Keratinocyte (primary cell): ENCODE data around the gene TOMM5. TPM values are rescaled to one million over a fixed set of nuclear protein-coding genes. Genes with fewer than 3 reads are reported as not detected.

Source experiments
- DNase-seq: peaks from one replicate; pipeline ENCODE4 v3.0.0-alpha.2; 2011; ENCODE audit warnings: low read depth, missing footprints, low spot score
- FAIRE-seq: peaks from 2 replicates; lab custom pipeline; 2011; peaks lifted over from hg19 to GRCh38; lab: Jason Lieb, UNC
- H2AFZ ChIP-seq: 2 replicates; pipeline ENCODE4 v1.6.0; 2012; ENCODE audit warnings: low read length, control low read depth, inconsistent platforms; ENCODE audit not compliant: control insufficient read depth
- H3K27ac ChIP-seq: 2 replicates; pipeline ENCODE4 v1.5.1; 2011; ENCODE audit warnings: low read length; ENCODE audit not compliant: control insufficient read depth, insufficient read depth
- H3K27me3 ChIP-seq: 3 replicates; pipeline ENCODE4 v1.6.0; 2011; ENCODE audit warnings: low read length; ENCODE audit not compliant: control insufficient read depth, insufficient read depth; ENCODE audit errors: extremely low read depth
- H3K36me3 ChIP-seq, 2 experiments: 2 replicates in 1 of 2; 3 replicates in 1 of 2; pipeline ENCODE4 v1.5.1; 2011; ENCODE audit warnings: low read length in 2 of 2, mild to moderate bottlenecking in 1 of 2; ENCODE audit not compliant: control insufficient read depth in 2 of 2, insufficient read depth in 2 of 2; ENCODE audit errors: extremely low read depth in 1 of 2
- H3K4me1 ChIP-seq: 3 replicates; pipeline ENCODE4 v1.5.1; 2011; ENCODE audit warnings: low read length; ENCODE audit not compliant: control insufficient read depth, insufficient read depth; ENCODE audit errors: extremely low read depth
- H3K4me2 ChIP-seq: 3 replicates; pipeline ENCODE4 v1.6.0; 2011; ENCODE audit warnings: low read depth, low read length; ENCODE audit not compliant: control insufficient read depth, insufficient read depth; ENCODE audit errors: extremely low read depth
- H3K4me3 ChIP-seq, 3 experiments: fragments of 200-600 bp in 1 of 3; sonication (generic) in 1 of 3; 2 replicates in 2 of 3; 3 replicates in 1 of 3; pipeline ENCODE4 v1.5.1; 2011 to 2016; ENCODE audit warnings: low read length in 3 of 3, mild to moderate bottlenecking in 3 of 3, control low read depth in 2 of 3, inconsistent platforms in 1 of 3, low read depth in 1 of 3, mixed read lengths in 1 of 3, mixed run types in 1 of 3, moderate library complexity in 1 of 3; ENCODE audit not compliant: control insufficient read depth in 2 of 3, insufficient read depth in 2 of 3; ENCODE audit errors: extremely low read depth in 1 of 3
- H3K79me2 ChIP-seq: 2 replicates; pipeline ENCODE4 v1.6.0; 2012; ENCODE audit warnings: low read length; ENCODE audit not compliant: control insufficient read depth, insufficient read depth
- H3K9ac ChIP-seq: 3 replicates; pipeline ENCODE4 v1.6.0; 2011; ENCODE audit warnings: low read length; ENCODE audit not compliant: control insufficient read depth, insufficient read depth; ENCODE audit errors: extremely low read depth
- H3K9me1 ChIP-seq: 3 replicates; pipeline ENCODE4 v1.6.0; 2011; ENCODE audit warnings: low read length; ENCODE audit not compliant: control insufficient read depth, insufficient read depth; ENCODE audit errors: extremely low read depth
- H3K9me3 ChIP-seq: 2 replicates; pipeline ENCODE4 v1.5.1; 2012; ENCODE audit warnings: low read depth, low read length; ENCODE audit not compliant: control insufficient read depth
- H4K20me1 ChIP-seq: 3 replicates; pipeline ENCODE4 v1.6.0; 2011; ENCODE audit warnings: low read length; ENCODE audit not compliant: control insufficient read depth, insufficient read depth; ENCODE audit errors: extremely low read depth
- CTCF ChIP-seq, 3 experiments: IDR thresholded peaks in 1 of 3; conservative IDR thresholded peaks in 1 of 3; optimal IDR thresholded peaks in 1 of 3; 2 replicates in 2 of 3; 3 replicates in 1 of 3; pipeline versions ENCODE3 to v1.5.1; 2011; ENCODE audit warnings: low read length in 3 of 3, mild to moderate bottlenecking in 3 of 3, moderate library complexity in 2 of 3, control low read depth in 1 of 3, inconsistent platforms in 1 of 3; ENCODE audit not compliant: insufficient read depth in 2 of 3; ENCODE audit errors: extremely low read depth in 1 of 3
- EZH2 ChIP-seq: IDR thresholded peaks from one replicate; pipeline ENCODE4 v1.6.1; 2012; ENCODE audit warnings: inconsistent platforms, mild to moderate bottlenecking, low read length, moderate library complexity
- dilution Hi-C: fragments of 300-500 bp; cut with MboI; formaldehyde crosslinking; loops from one replicate; pipeline ENCODE4 v1.7.0; 2020; ENCODE audit warnings: low sequenced_read_pairs; ENCODE audit not compliant: extremely low pct_ligation_motif_present
- polyA plus RNA-seq, 5 experiments: library from polyadenylated mRNA; depleted of rRNA in 3 of 5; stranded (reverse) in 3 of 5; stranded (forward) in 1 of 5; unstranded in 1 of 5; fragments of >200 nt; gene quantifications; 1 replicate in 1 of 5; 2 replicates in 3 of 5; 3 replicates in 1 of 5; pipeline versions ENCODE4 v1.2.1 to v1.2.3, GENCODE V29; 2011 to 2012; ENCODE audit warnings: missing spikeins in 2 of 5, low read depth in 1 of 5, low replicate concordance in 1 of 5

TOMM5 gene
- polyA plus RNA-seq, 1 donor (not counting 4 experiments of a cell fraction or from before 2014, with no cell fraction given): 232 TPM

- dilution Hi-C loops: no loop called here
- H3K4me1 ChIP-seq: no peaks in the 10 kb centered on the region
- FAIRE-seq: no peak
Observed at GRCh38 chr9:37550781-37551180, 41.6 kb downstream of the TOMM5 start.

GRCh38 chr9:37549527-37549926 lies 42.9 kb downstream of the TOMM5 start:
- H3K27me3 ChIP-seq: no peaks in the 10 kb centered on the region
- no peak overlapping the region for H3K4me3 ChIP-seq
- dilution Hi-C loops: no loop called here
- H3K4me1 ChIP-seq: no peaks in the 10 kb centered on the region
- H2AFZ ChIP-seq: no peak overlapping the region
- no peaks in the 10 kb centered on the region for H3K79me2 ChIP-seq
- no peaks in the 10 kb centered on the region for H3K36me3 ChIP-seq
- H3K9me3 ChIP-seq: no peaks in the 10 kb centered on the region
- no peaks in the 10 kb centered on the region for H4K20me1 ChIP-seq
- no peaks in the 10 kb centered on the region for H3K9me1 ChIP-seq
- no peak overlapping the region for H3K27ac ChIP-seq
- TF ChIP-seq EZH2 (no peak), CTCF (optimal IDR thresholded peaks at IDR 0.05 in 1 of 3, IDR thresholded peaks at IDR 0.05 in 1 of 3, conservative IDR thresholded peaks at IDR 0.05 in 1 of 3; ENCODE audit: extremely low read depth in 1 of 3, insufficient read depth in 2 of 3, low read length in 3 of 3) (no peak)
- no peak overlapping the region for H3K4me2 ChIP-seq
- DNase-seq (no peak), FAIRE-seq (no peak)
- no peak overlapping the region for H3K9ac ChIP-seq

More at GRCh38 chr9:37550781-37551180, 41.6 kb downstream of the TOMM5 start:
- Histone ChIP-seq H3K27me3 (no peaks in the 10 kb centered on the region), H2AFZ (no peak overlapping the region), H3K4me2 (no peak overlapping the region), H3K4me3 (no peak overlapping the region), H3K9ac (no peak overlapping the region), H4K20me1 (no peaks in the 10 kb centered on the region), H3K27ac (no peak overlapping the region), H3K79me2 (no peaks in the 10 kb centered on the region), H3K9me1 (no peaks in the 10 kb centered on the region), H3K36me3 (no peaks in the 10 kb centered on the region), H3K9me3 (no peaks in the 10 kb centered on the region)
- DNase-seq: no peak
- TF ChIP-seq EZH2 (no peak), CTCF (optimal IDR thresholded peaks at IDR 0.05 in 1 of 3, IDR thresholded peaks at IDR 0.05 in 1 of 3, conservative IDR thresholded peaks at IDR 0.05 in 1 of 3; ENCODE audit: extremely low read depth in 1 of 3, insufficient read depth in 2 of 3, low read length in 3 of 3) (no peak)
